8988T (cell line): ENCODE results near the gene CHRDL2.
A peak's percentile ranks its signal among the peaks of the same experiment; 100 is the strongest.

Experiments
- DNase-seq: peaks from one replicate; pipeline ENCODE4 v3.0.0; 2011

Gene CHRDL2

GRCh38 chr11:74748211-74749126 is 17.2 kb upstream of the CHRDL2 start, which contains the start of gene RNF169:
RNF169 (plus strand) TSS chr11:74748849; CDS start chr11:74748881, 32 bp downstream.
- DNase-seq = peak; percentile 98

- no peak for DNase-seq
These were observed 15.6 kb upstream of the CHRDL2 start for GRCh38 chr11:74746868-74747267.

GRCh38 chr11:74744277-74744676 is 13.1 kb upstream of the CHRDL2 start:
- no peak for DNase-seq

- DNase-seq = no peak
These were observed 12.4 kb upstream of the CHRDL2 start for GRCh38 chr11:74743640-74744039.

- DNase-seq = no peak
These were observed 10.8 kb upstream of the CHRDL2 start for GRCh38 chr11:74742070-74742469.

GRCh38 chr11:74739546-74740270 is 8.5 kb upstream of the CHRDL2 start:
- peak; percentile 69 for DNase-seq

GRCh38 chr11:74736031-74736430 is 4.8 kb upstream of the CHRDL2 start:
- no peak for DNase-seq

GRCh38 chr11:74735365-74735928 is 4.2 kb upstream of the CHRDL2 start:
- DNase-seq = no peak

DNA sequence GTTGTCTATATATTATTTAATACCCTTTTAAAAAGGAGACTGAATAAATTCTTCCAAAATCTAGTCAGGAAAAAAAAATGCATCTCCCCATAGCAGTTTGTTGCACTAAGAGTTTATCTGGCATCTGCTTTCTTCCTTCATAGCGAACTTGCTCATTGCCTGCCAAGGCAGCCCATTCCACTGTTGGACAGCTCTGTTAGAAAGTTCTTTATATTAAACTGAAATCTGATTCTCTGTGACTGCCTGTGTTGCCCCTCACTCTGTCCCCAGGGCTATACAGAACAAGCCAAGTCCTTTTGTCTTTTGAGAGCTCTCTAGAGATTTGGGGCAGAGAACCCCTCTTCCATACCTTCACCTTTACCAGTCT is 3.3 kb upstream of the CHRDL2 start:
- no peak for DNase-seq

GRCh38 chr11:74730571-74731260 is 510 bp downstream of the CHRDL2 start:
- no peak for DNase-seq

DNA sequence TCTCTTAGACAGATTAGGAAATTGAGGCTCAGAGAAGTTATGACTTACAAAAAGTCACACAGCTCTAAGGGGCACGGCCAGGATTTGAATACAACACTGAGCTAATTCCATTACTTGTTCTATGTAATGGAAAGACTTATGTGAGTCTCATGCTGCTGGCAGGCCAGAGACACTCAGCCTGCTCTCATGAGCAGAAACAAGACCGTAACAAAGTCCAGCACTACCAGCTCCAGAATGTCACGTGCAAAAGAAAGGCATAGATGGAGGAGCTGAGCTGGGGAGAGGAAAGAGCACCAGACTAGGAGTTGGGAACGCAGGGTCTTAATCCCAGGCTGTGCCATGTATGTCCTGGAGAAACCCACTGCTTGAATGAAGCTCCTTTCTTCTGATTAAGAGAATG is 1.8 kb downstream of the CHRDL2 start:
- DNase-seq = no peak

DNA sequence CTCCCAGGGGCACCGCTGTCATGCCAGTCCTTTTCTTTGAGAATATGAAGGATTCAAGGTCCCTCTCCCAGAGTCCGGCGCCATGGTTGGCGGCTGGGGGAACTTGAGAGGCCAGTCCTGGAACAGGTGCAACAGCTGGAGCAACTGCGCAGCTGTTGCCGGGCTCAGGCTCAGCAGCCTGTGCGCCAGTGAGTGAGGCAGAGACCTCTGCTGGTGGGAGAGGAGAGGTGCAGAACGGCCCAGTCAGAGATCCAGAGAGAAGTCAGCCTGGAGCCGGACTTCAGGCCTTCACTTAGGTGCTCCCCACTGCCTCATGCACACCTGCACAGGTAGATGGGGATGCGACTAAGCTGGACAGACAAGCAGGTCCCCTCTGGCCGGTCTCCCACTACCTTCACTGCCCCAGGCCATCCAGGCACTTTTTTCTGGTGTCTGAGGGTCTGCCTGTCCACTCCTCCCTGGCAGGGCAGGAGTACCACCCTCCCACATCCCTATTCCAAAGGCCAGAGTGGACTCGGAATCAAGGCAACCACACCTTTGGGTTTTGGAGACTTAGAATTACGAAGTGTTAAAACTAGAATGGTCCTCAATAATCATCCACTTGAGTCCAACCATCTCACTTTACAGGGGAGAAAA is 4.6 kb downstream of the CHRDL2 start:
- peak; percentile 96 for DNase-seq

GRCh38 chr11:74725701-74726100 is 5.5 kb downstream of the CHRDL2 start:
- DNase-seq = no peak

DNA sequence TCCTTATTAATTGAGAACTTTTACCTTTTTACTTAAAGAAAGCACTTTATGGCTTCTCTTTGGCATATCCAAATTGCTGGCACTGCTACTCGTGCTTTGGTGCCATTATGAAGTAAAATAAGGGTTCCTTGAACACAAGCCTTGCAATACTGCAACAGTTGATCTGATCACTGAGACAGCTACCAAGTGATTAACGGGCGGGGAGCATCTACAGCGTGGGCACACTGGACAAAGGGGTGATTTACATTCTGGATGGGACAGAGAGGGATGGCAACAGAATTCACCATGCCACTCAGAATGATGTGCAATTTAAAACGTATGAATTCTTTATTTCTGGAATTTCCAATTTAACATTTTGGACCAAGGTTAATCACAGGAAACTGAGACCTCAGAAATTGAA is 7.7 kb downstream of the CHRDL2 start:
- DNase-seq = no peak

DNA sequence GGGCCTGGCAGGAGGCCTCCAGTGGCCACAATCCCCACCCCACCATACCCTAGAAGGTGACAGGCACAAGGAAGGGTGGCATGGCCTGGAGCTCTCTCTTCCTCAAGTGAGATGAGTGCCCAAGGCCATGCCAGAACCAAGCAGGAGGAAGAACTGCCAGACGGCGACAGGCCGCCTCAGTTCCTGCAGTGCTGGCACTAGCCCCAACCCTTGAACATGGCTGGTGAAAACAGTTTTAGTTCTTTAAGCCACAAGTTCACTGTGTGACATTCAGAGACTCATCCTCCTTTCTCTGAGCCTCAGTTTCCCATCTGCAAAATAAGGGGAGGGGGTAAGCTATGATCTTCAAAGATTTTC is 9.8 kb downstream of the CHRDL2 start:
- no peak for DNase-seq

GRCh38 chr11:74720596-74721478 is 10.4 kb downstream of the CHRDL2 start:
- DNase-seq = no peak

DNA sequence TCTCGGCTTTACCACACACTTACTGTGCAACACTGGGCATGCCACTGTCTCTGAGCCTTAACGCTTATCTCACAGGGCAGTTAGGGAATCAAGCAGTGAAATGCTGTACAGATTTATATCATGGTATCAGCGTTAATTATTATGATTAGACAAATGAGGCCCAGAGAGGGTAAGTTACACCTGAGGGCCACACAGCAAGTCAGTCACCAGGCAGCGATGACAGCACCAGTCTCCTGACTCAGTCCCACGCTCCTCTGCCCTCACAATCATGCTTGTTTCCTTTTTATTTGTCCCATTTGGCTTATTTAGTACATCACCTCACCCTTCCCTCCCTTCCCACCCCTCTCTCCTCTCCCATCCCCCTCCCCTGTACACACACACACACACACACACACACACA is 12.2 kb downstream of the CHRDL2 start:
- DNase-seq = no peak

DNA sequence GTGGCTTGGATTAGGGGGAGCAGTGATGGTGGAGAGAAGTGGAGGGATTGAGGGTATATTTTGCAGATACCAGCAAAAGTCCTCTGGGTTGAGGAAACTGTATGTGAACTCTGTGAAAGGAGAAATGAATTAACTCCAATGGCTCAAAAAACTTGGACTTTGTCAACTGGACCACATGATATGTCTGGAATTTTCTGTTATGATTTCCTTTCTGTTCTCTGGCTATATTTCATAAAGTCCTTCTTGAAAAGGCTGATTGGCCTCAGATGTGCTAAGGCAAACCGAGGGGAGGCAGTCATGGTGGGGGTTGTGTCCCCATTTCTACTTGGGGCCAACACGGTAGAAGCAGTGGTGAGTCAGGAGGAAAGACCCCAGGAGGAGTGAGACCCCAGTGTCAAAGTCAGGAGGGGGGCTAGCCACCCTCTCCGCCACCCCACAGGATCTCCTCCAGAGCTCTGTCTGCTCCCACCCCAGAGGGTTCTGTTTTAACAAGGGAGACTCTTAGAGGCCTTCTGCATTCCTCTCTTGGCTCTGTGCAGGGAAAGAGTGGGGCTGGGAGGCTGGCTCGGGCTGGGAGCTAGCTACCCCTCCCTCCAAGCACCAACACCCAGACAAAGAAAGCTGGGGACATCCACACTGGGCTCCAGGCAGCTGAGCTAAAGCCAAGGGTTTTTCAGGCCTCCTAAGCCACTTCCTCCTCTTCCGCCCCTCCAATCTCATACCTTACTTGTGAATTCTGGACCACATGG is 13.8 kb downstream of the CHRDL2 start:
- DNase-seq = no peak

DNA sequence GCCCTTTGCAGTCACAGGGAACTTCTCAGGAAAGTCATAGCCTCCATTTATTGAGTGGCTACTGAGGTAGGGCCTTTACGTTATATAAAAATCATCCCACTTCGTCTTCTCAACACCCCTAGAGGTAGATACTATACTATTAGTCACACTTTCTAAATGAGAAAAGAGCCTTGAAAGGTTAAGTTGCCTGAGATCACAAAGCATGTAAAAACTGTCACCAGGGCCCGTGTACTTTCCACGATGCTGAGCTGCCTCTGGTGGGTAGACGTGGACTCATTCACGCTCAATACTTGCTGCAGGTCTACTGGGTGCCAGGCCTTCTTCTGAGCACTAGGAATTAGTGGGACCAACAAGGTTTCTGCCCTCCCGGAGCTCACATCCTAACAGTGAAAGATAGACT is 16.3 kb downstream of the CHRDL2 start:
- no peak for DNase-seq

DNA sequence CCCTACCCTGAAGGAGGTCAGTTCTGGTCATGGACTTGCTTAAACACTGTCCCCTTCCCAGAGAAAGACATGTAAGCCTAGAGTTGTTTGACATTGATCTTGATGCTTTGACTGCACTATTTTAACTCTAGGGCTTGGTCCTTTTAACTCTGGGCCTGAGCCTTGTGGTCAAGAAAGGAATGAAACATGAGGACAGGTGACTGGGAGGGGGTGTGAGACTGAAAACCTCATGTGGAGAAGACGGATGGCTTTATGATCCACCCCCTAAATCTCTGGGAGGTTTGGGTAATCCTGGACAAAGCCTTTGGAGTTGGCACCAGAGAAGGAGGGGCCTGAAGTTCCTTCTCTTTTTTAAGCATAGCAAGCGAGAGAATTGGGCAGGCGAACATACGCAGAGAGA is 17.5 kb downstream of the CHRDL2 start:
- DNase-seq = no peak
